HG03457 (cell line): ENCODE results near the gene TMED10.
"Not testable (repeated sequence)": the region's sequence is repeated elsewhere in the genome, so short reads cannot be mapped to it uniquely, and the experiment has no call there.

ENCODE experiments used
- ATAC-seq: cut with Tn5 transposase; IDR thresholded peaks from one replicate; pipeline ENCODE4 v1.9.1; 2021; ENCODE audit warnings: moderate number of reproducible peaks; ENCODE audit not compliant: unreplicated experiment

The TMED10 gene

GRCh38 chr14:75128596-75128990, 47.8 kb downstream of the TMED10 start:
- ATAC-seq, result no peak

DNA sequence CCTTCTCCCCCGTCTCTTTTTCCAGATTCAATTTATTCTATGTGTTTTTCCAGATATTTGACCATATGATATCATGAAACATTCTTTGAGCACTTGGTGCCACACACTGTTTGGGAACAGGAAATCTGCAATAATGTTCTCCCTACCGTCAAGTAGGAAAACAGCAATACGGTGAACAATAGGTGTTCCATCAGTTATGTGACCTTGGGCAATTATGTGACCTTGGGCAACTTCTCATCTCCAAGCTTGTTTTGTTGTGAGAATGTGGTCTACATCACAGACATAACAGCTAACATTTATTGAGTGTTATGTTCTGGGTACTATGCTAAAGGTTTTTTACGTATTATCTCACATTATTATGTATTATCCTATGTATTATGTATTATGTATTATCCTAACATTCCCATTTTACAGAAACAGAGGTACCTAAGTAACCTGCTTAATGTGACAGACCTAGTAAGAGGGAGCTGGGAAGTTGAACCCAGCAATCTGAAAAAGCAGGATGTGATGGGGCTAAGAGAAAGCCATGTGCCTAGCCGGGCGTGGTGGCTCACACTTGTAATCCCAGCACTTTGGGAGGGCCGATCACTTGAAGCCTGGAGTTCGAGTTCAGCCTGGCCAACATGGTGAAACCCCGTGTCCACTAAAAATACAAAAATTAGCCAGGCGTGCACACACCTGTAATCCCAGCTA, 48.4 kb downstream of the TMED10 start:
- no peak for ATAC-seq

- not testable (repeated sequence) for ATAC-seq
Measured at GRCh38 chr14:75127474-75127820, 49.0 kb downstream of the TMED10 start.

- peak; percentile 57 for ATAC-seq
Measured at GRCh38 chr14:75126679-75127473, 49.5 kb downstream of the TMED10 start, which contains the start of gene NEK9. Gene NEK9 (minus strand): TSS chr14:75127048. CDS start chr14:75126921, 127 bp downstream.

DNA sequence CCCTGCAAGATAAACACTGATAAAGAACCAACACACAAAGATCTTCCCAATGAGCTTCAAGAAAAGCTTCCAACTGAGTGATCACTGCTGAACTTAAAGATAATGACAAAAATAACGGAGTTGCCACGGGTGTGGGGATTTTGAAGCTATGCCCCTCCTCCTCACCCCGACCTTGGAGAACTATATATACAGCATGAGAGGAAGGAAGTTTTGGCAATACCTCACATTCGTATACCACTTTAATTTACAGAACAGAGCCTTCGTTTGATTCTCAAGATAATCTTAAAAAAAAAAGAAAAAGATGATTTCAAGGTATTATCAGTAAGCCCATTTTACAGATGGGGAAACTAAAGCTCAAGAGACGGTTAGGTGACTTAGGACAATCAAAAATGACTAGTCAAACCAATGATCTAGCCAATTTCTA, 50.3 kb downstream of the TMED10 start:
- ATAC-seq, result peak; percentile 2

- ATAC-seq, result no peak
Measured at GRCh38 chr14:75125617-75126016, 50.8 kb downstream of the TMED10 start.

GRCh38 chr14:75123991-75124390, 52.4 kb downstream of the TMED10 start:
- ATAC-seq, result no peak

DNA sequence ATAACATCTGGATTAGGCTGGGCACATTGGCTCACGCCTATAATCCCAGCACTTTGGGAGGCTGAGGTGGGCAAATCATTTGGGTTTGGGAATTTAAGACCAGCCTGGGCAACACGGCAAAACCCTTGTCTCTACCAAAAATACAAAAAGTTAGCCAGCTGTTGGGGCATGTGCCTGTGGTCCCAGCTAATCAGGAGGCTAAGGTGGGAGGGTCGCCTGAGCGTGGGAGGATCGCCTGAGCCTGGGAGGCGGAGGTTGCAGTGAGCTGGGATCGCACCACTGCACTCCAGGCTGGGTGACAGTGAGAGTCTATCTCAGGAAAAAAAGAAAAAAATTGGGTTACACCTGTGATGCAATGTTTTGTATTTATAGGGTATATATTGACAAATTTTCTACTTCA, 54.9 kb downstream of the TMED10 start:
- ATAC-seq, result no peak

DNA sequence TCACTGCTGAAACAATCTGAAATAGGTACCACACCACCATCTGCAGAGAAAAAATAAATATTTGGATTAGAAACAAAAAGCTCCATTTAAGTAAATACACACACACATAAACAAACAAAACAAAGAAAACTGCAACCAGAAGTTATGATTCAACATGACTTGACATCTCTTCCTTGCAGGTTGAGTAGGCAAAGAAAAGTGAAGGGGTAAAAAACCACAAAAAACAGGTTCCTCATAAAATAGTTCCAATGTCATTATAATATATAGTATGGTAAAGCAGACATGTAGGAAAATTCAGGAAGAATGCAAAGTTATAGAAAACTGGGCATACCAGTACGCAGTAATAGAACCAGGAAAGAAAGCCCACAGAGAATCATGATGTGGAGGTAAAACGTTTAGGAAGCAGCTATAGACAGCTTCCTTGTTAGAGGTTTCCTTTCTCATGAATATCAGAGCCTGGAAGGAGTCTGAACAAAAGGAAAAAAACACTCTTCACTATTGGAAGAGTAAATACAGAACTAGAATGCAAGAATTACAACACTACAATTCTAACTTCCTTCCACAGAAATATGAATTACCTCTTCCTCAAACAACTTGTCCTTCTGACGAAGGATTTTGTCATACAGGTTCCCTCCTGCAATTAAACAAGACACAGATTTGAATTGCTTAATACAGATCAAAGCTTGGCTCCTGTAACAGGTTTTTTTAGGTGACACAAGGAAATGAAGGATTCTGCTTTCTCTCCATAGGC, 55.7 kb downstream of the TMED10 start:
- no peak for ATAC-seq

- no peak for ATAC-seq
Measured at GRCh38 chr14:75119056-75119455, 57.4 kb downstream of the TMED10 start.

DNA sequence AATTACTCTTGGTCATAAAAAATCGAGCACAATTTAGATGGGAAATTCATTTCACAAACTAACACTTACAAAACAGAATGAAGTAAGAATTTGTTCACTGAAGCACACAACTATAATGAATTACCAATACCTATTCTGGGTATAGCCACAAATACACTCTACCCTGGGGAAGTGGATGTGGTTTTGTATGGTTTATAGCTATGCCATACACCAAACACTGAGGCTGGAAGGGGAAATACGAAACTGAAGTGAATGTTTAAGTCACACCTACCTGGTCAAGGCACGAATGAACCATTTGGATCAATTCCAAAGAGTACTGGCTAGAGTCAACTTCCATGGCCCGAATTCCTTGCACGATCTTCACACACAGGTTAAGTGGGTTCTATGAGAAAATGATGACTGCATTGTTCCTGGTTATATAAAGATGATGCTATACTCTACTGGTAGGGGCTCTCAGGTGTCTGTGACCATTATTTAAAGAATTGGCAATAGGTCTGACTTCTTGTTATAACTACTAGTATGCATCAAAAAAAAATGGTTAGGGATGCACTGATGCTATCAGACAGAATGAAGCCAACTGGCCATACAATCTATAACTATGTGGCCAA, 62.4 kb downstream of the TMED10 start:
- no peak for ATAC-seq

GRCh38 chr14:75109877-75110276, 66.5 kb downstream of the TMED10 start:
- ATAC-seq, result no peak

GRCh38 chr14:75107186-75107585, 69.2 kb downstream of the TMED10 start:
- ATAC-seq, result no peak

- ATAC-seq, result no peak
Measured at GRCh38 chr14:75101491-75101890, 74.9 kb downstream of the TMED10 start.

DNA sequence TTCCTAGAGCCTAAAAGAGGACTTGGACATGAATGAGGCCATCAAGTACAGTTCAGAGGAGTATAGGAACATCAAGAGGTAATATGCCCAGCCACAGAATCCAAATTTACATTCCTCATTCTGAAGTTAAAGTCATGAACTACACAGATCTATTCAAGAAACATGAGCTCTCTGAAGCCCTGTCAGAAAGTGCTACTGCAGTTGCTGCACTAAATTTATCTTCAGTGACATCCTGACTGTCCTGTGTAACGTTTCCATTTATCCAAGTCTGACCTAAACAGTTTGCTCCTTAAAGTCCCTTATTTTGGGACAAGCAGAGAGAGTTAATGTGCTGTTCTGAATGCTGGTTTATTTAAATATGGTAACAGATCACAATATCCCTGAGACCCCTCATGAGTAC, 77.7 kb downstream of the TMED10 start:
- no peak for ATAC-seq

- no peak for ATAC-seq
Measured at GRCh38 chr14:75098212-75098611, 78.2 kb downstream of the TMED10 start.

GRCh38 chr14:75096959-75097358, 79.5 kb downstream of the TMED10 start:
- ATAC-seq, result no peak

DNA sequence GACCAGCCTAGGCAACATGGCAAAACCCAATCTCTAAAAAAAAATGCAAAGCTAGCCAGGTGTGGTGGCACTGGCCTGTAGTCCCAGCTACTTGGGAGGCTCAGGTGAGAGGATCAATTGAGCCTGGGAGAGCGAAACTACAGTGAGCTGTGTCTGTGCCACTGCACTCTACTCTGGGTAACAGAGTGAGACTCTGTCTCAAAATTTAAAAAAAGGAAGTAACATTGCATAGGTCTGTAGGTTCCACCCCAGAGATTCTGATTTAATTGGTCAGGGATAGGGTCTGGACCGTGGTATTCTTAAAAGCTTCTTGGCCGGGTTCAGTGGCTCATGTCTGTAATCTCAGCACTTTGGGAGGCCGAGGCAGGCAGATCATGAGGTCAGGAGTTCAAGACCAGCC, 80.7 kb downstream of the TMED10 start:
- no peak for ATAC-seq

GRCh38 chr14:75094896-75095295, 81.5 kb downstream of the TMED10 start:
- ATAC-seq, result no peak

- ATAC-seq, result no peak
Measured at GRCh38 chr14:75092698-75093097, 83.7 kb downstream of the TMED10 start.

GRCh38 chr14:75091251-75091650, 85.2 kb downstream of the TMED10 start:
- ATAC-seq, result no peak
